HCT116 (cell line): ENCODE measurements around the gene PLAC8L1. TPM values are rescaled to one million over a fixed set of nuclear protein-coding genes. Genes with fewer than 3 reads are reported as not detected.

Experiments used
- ATAC-seq: fragments of 200-7000 bp; cut with Tn5 transposase; 2 replicates; pipeline ENCODE4 v1.9.1; 2020; ENCODE audit warnings: mild to moderate bottlenecking, moderate library complexity
- BruUV-seq: library from RNA; stranded (reverse); fragments of 400-500 nt; replicated peaks from 2 replicates; lab custom pipeline; 2021; lab: Mats Ljungman, UMichigan
- CTCF ChIA-PET: fragments of 300-600 bp; sonication (Branson Sonifier 250); formaldehyde crosslinking; loops from one replicate; lab custom pipeline; 2021; ENCODE audit warnings: antibody characterized with exemption; lab: Charles Lee
- POLR2A ChIA-PET: fragments of 300-600, 350-600 bp; sonication (Branson Sonifier 250); formaldehyde crosslinking; loops from one replicate; lab custom pipeline; 2021; ENCODE audit warnings: antibody characterized with exemption; lab: Charles Lee
- RAD21 ChIA-PET, 2 experiments: fragments of 300-600 bp; sonication (Branson Sonifier 250); formaldehyde crosslinking; loops; one replicate each; lab custom pipeline; 2023; ENCODE audit warnings: low total read pairs in 2 of 2; ENCODE audit not compliant: uncharacterized antibody in 2 of 2, unreplicated experiment in 2 of 2, low non-redundant PET in 1 of 2; lab: Charles Lee
- DNase-seq: peaks from one replicate; pipeline ENCODE4 v3.0.0-alpha.2; 2010; ENCODE audit warnings: low read depth, low spot score
- H2AFZ ChIP-seq: fragments of 200-600 bp; shearing (Covaris generic), sonication (generic); 2 replicates; pipeline ENCODE4 v1.6.1; 2017; ENCODE audit warnings: low read depth, mixed run types, mixed read lengths, antibody characterized with exemption, low read length; ENCODE audit not compliant: poor library complexity, severe bottlenecking
- H3K27ac ChIP-seq: 2 replicates; pipeline ENCODE4 v1.5.1; 2012; ENCODE audit warnings: low read depth, low read length
- H3K27me3 ChIP-seq: fragments of 200-600 bp; sonication (generic); 2 replicates; pipeline ENCODE4 v1.6.1; 2016; ENCODE audit warnings: mixed run types, low read length, mixed read lengths; ENCODE audit not compliant: insufficient read depth
- H3K36me3 ChIP-seq, 2 experiments: fragments of 200-500 bp in 1 of 2; fragments of 200-600 bp in 1 of 2; sonication (Bioruptor generic) in 1 of 2; sonication (generic) in 1 of 2; 2 replicates each; pipeline versions ENCODE4 v1.5.1 to v1.6.1; 2014 to 2016; ENCODE audit warnings: low read length in 2 of 2, inconsistent platforms in 1 of 2, mixed read lengths in 1 of 2, mixed run types in 1 of 2; ENCODE audit not compliant: insufficient read depth in 2 of 2, control insufficient read depth in 1 of 2
- H3K4me1 ChIP-seq, 2 experiments: fragments of 200-600 bp in 1 of 2; sonication (generic) in 1 of 2; 2 replicates each; pipeline versions ENCODE4 v1.5.1 to v1.6.1; 2012 to 2017; ENCODE audit warnings: low read length in 2 of 2, inconsistent platforms in 1 of 2, mild to moderate bottlenecking in 1 of 2, mixed read lengths in 1 of 2, mixed run types in 1 of 2, moderate library complexity in 1 of 2; ENCODE audit not compliant: insufficient read depth in 2 of 2, control insufficient read depth in 1 of 2
- H3K4me2 ChIP-seq: fragments of 200-600 bp; sonication (generic); 2 replicates; pipeline ENCODE4 v1.6.1; 2017; ENCODE audit warnings: mixed run types, low read length, mixed read lengths
- H3K4me3 ChIP-seq, 2 experiments: fragments of 200-600 bp in 1 of 2; sonication (generic) in 1 of 2; replicated peaks in 1 of 2; 2 replicates each; pipeline ENCODE4 v1.5.1; 2011 to 2016; ENCODE audit warnings: low read length in 2 of 2, control low read depth in 1 of 2, low read depth in 1 of 2, mild to moderate bottlenecking in 1 of 2, mixed read lengths in 1 of 2, mixed run types in 1 of 2
- H3K79me2 ChIP-seq: fragments of 200-600 bp; sonication (generic); 2 replicates; pipeline ENCODE4 v1.6.1; 2017; ENCODE audit warnings: mild to moderate bottlenecking, mixed run types, low read length, moderate library complexity, mixed read lengths; ENCODE audit not compliant: insufficient read depth
- H3K9ac ChIP-seq: fragments of 200-600 bp; sonication (generic); 2 replicates; pipeline ENCODE4 v1.6.1; 2016; ENCODE audit warnings: low read length, mixed read lengths
- H3K9me2 ChIP-seq: fragments of 200-600 bp; sonication (generic), shearing (Covaris generic); 2 replicates; pipeline ENCODE4 v1.6.1; 2017; ENCODE audit warnings: mixed run types, mild to moderate bottlenecking, moderate library complexity; ENCODE audit not compliant: insufficient read depth
- H3K9me3 ChIP-seq, 2 experiments: fragments of 200-500 bp in 1 of 2; fragments of 200-600 bp in 1 of 2; sonication (Bioruptor generic) in 1 of 2; sonication (generic) in 1 of 2; 2 replicates each; pipeline ENCODE4 v1.6.1; 2014 to 2017; ENCODE audit warnings: low read length in 2 of 2, mixed read lengths in 2 of 2, inconsistent platforms in 1 of 2, low read depth in 1 of 2, mild to moderate bottlenecking in 1 of 2, mixed run types in 1 of 2, moderate library complexity in 1 of 2; ENCODE audit not compliant: control insufficient read depth in 1 of 2, insufficient read depth in 1 of 2
- H4K20me1 ChIP-seq: fragments of 200-600 bp; sonication (generic), shearing (Covaris generic); 2 replicates; pipeline ENCODE4 v1.6.1; 2017; ENCODE audit warnings: mixed run types, mild to moderate bottlenecking, moderate library complexity; ENCODE audit not compliant: insufficient read depth
- CBX3 ChIP-seq: IDR thresholded peaks from 2 replicates; pipeline ENCODE4 v1.6.1; 2012; ENCODE audit warnings: low read depth
- CEBPB ChIP-seq: IDR thresholded peaks from 2 replicates; pipeline ENCODE4 v1.6.1; 2012; ENCODE audit warnings: low read depth
- ELF1 ChIP-seq: IDR thresholded peaks from 2 replicates; pipeline ENCODE4 v1.6.1; 2012; ENCODE audit warnings: low read depth, borderline replicate concordance
- EZH2 ChIP-seq: fragments of 200-600 bp; sonication (generic); IDR thresholded peaks from 2 replicates; pipeline ENCODE4 v1.6.1; 2017; ENCODE audit warnings: antibody characterized with exemption, mixed run types
- EZH2phosphoT487 ChIP-seq: fragments of 200-600 bp; IDR thresholded peaks from 2 replicates; pipeline ENCODE4 v1.6.1; 2018; ENCODE audit warnings: antibody characterized with exemption, borderline replicate concordance
- POLR2A ChIP-seq: IDR thresholded peaks from 2 replicates; pipeline ENCODE4 v1.7.0; 2011; ENCODE audit warnings: borderline replicate concordance; ENCODE audit not compliant: insufficient read depth, insufficient read length; ENCODE audit errors: extremely low read depth
- RAD21 ChIP-seq: IDR thresholded peaks from 2 replicates; pipeline ENCODE4 v1.6.1; 2012; ENCODE audit warnings: low read depth, mild to moderate bottlenecking
- SIN3A ChIP-seq: IDR thresholded peaks from 2 replicates; pipeline ENCODE4 v1.6.1; 2012; ENCODE audit warnings: low read depth
- SP1 ChIP-seq: IDR thresholded peaks from 2 replicates; pipeline ENCODE4 v1.6.1; 2012; ENCODE audit warnings: low read depth
- YY1 ChIP-seq: IDR thresholded peaks from 2 replicates; pipeline ENCODE4 v1.6.1; 2011; ENCODE audit warnings: low read length, low read depth, moderate library complexity, mild to moderate bottlenecking; ENCODE audit not compliant: insufficient replicate concordance; ENCODE audit errors: extremely low read depth
- intact Hi-C: fragments of 100-400 bp; cut with micrococcal nuclease; formaldehyde crosslinking; loops from 2 replicates; pipeline ENCODE4 v1.10.0; 2022
- total RNA-seq: library from RNA; stranded (reverse); gene quantifications from one replicate; pipeline ENCODE4 v1.2.1, GENCODE V29; 2021; ENCODE audit not compliant: unreplicated experiment
- TF ChIP-seq, protein P1 (sequence below): IDR thresholded peaks from 2 replicates; pipeline ENCODE4 v1.6.1; 2012
- TF ChIP-seq, protein P2 (sequence below): IDR thresholded peaks from 2 replicates; pipeline ENCODE4 v1.6.1; 2012; ENCODE audit warnings: low read depth
- TF ChIP-seq, protein P3 (sequence below), 3 experiments: fragments of 200-600 bp in 1 of 3; sonication (generic) in 1 of 3; IDR thresholded peaks in 2 of 3; conservative IDR thresholded peaks in 1 of 3; 2 replicates each; pipeline ENCODE4 v1.5.1; 2012 to 2017; ENCODE audit warnings: low read depth in 2 of 3, low read length in 2 of 3, antibody characterized with exemption in 1 of 3, borderline replicate concordance in 1 of 3, control low read depth in 1 of 3, mild to moderate bottlenecking in 1 of 3, mixed read lengths in 1 of 3, mixed run types in 1 of 3, moderate library complexity in 1 of 3; ENCODE audit not compliant: insufficient read depth in 1 of 3

Gene PLAC8L1
- total RNA-seq, 1 experiment from 2014 or later: 2.6 TPM

DNA sequence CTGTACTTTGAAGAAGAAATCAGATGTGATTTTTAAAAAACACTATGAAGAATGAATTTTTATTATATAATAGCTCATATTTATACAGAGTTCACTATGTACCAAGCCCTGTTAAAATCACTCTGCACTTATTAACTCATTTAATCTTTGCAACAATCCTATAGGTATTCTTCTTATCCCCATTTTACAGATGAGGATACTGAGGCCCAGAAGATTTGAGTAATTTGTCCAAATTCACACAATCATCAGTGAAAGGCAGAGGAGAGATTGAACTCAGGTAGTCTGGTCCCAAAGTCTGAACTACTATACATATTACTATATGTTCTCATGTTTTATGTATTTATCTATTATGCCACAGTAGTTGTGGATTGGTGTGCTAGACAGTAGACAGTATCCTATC, 16.1 kb downstream of the PLAC8L1 start:
- RAD21 ChIA-PET: no interaction called here
- no peak for ATAC-seq
- Histone ChIP-seq H3K9ac (no peak overlapping the region), H3K9me3 (no peaks in the 10 kb centered on the region), H3K4me3 (no peak overlapping the region), H3K4me2 (no peak overlapping the region), H3K27ac (no peak overlapping the region), H4K20me1 (no peaks in the 10 kb centered on the region), H3K79me2 (no peaks in the 10 kb centered on the region), H3K4me1 (no peaks in the 10 kb centered on the region), H3K27me3 (no peaks in the 10 kb centered on the region), H2AFZ (no peak overlapping the region), H3K36me3 (no peaks in the 10 kb centered on the region), H3K9me2 (no peaks in the 10 kb centered on the region)
- POLR2A ChIA-PET: no interaction called here
- intact Hi-C loops: no loop called here
- TF ChIP-seq SIN3A (no peak), EZH2phosphoT487 (no peak), RAD21 (no peak), CBX3 (no peak), CEBPB (no peak)
- CTCF ChIA-PET: no interaction called here
- BruUV-seq: no TSS peak
- DNase-seq: no peak

DNA sequence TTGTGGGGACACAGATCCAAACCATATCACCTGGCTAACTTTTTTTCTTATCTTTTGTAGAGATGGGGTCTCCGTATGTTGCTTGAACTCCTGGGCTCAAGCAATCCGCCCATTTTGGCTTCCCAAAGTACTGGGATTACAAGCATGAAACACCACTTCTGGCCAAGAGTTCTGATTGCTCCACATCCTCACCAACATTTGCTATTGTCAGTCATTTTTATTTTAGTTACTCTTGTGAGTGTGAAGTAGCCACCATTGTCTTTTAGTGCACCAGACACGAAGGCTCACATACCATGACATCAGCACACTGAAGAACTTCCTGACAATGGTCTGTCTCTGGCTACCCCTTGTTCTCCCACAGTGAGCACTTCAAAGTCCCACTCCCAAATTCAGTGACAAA, 17.3 kb downstream of the PLAC8L1 start:
- no peaks in the 10 kb centered on the region for H3K79me2 ChIP-seq
- no peak overlapping the region for H3K4me3 ChIP-seq
- no peaks in the 10 kb centered on the region for H3K9me3 ChIP-seq
- H3K9ac ChIP-seq: no peak overlapping the region
- no peaks in the 10 kb centered on the region for H3K4me1 ChIP-seq
- CTCF ChIA-PET: no interaction called here
- RAD21 ChIA-PET: no interaction called here
- ATAC-seq (no peak), DNase-seq (no peak)
- H2AFZ ChIP-seq: no peak overlapping the region
- H3K36me3 ChIP-seq: no peaks in the 10 kb centered on the region
- H3K27ac ChIP-seq: no peak overlapping the region
- no peak overlapping the region for H3K4me2 ChIP-seq
- intact Hi-C loops: no loop called here
- no peaks in the 10 kb centered on the region for H4K20me1 ChIP-seq
- H3K27me3 ChIP-seq: no peaks in the 10 kb centered on the region
- no peaks in the 10 kb centered on the region for H3K9me2 ChIP-seq
- BruUV-seq: no TSS peak
- POLR2A ChIA-PET: no interaction called here
- TF ChIP-seq YY1 (no peak), EZH2 (no peak), POLR2A (no peak), SP1 (no peak), EZH2phosphoT487 (no peak), CEBPB (no peak), ELF1 (no peak)
- TF ChIP-seq, protein P1, sequence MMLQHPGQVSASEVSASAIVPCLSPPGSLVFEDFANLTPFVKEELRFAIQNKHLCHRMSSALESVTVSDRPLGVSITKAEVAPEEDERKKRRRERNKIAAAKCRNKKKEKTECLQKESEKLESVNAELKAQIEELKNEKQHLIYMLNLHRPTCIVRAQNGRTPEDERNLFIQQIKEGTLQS: no peak
- TF ChIP-seq, protein P2, sequence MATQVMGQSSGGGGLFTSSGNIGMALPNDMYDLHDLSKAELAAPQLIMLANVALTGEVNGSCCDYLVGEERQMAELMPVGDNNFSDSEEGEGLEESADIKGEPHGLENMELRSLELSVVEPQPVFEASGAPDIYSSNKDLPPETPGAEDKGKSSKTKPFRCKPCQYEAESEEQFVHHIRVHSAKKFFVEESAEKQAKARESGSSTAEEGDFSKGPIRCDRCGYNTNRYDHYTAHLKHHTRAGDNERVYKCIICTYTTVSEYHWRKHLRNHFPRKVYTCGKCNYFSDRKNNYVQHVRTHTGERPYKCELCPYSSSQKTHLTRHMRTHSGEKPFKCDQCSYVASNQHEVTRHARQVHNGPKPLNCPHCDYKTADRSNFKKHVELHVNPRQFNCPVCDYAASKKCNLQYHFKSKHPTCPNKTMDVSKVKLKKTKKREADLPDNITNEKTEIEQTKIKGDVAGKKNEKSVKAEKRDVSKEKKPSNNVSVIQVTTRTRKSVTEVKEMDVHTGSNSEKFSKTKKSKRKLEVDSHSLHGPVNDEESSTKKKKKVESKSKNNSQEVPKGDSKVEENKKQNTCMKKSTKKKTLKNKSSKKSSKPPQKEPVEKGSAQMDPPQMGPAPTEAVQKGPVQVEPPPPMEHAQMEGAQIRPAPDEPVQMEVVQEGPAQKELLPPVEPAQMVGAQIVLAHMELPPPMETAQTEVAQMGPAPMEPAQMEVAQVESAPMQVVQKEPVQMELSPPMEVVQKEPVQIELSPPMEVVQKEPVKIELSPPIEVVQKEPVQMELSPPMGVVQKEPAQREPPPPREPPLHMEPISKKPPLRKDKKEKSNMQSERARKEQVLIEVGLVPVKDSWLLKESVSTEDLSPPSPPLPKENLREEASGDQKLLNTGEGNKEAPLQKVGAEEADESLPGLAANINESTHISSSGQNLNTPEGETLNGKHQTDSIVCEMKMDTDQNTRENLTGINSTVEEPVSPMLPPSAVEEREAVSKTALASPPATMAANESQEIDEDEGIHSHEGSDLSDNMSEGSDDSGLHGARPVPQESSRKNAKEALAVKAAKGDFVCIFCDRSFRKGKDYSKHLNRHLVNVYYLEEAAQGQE: no peak
- TF ChIP-seq, protein P3, sequence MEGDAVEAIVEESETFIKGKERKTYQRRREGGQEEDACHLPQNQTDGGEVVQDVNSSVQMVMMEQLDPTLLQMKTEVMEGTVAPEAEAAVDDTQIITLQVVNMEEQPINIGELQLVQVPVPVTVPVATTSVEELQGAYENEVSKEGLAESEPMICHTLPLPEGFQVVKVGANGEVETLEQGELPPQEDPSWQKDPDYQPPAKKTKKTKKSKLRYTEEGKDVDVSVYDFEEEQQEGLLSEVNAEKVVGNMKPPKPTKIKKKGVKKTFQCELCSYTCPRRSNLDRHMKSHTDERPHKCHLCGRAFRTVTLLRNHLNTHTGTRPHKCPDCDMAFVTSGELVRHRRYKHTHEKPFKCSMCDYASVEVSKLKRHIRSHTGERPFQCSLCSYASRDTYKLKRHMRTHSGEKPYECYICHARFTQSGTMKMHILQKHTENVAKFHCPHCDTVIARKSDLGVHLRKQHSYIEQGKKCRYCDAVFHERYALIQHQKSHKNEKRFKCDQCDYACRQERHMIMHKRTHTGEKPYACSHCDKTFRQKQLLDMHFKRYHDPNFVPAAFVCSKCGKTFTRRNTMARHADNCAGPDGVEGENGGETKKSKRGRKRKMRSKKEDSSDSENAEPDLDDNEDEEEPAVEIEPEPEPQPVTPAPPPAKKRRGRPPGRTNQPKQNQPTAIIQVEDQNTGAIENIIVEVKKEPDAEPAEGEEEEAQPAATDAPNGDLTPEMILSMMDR (IDR thresholded peaks at IDR 0.05 in 2 of 3, conservative IDR thresholded peaks at IDR 0.05 in 1 of 3; ENCODE audit: borderline replicate concordance in 1 of 3, insufficient read depth in 1 of 3, low read depth in 2 of 3, low read length in 2 of 3): no peak
